GM12891 (cell line): ENCODE measurements around the gene AFMID.
A peak's percentile ranks its signal among the peaks of the same experiment; 100 is the strongest.

ENCODE experiments used
- PAX5 ChIP-seq: IDR thresholded peaks from 2 replicates; pipeline ENCODE4 v1.6.1; 2011; ENCODE audit warnings: low read length, moderate library complexity, mild to moderate bottlenecking; ENCODE audit not compliant: insufficient read depth, severe bottlenecking
- POLR2A ChIP-seq: IDR thresholded peaks from 2 replicates; pipeline ENCODE4 v1.6.1; 2011; ENCODE audit warnings: low read depth, low read length, control low read depth
- POLR2AphosphoS5 ChIP-seq: IDR thresholded peaks from 2 replicates; pipeline ENCODE4 v1.6.1; 2011; ENCODE audit warnings: low read depth, low read length, control low read depth
- SPI1 ChIP-seq: IDR thresholded peaks from 2 replicates; pipeline ENCODE4 v1.6.1; 2011; ENCODE audit warnings: low read depth, low read length, control low read depth
- TAF1 ChIP-seq: IDR thresholded peaks from 2 replicates; pipeline ENCODE4 v1.6.1; 2011; ENCODE audit warnings: low read depth, low read length, control low read depth

DNA sequence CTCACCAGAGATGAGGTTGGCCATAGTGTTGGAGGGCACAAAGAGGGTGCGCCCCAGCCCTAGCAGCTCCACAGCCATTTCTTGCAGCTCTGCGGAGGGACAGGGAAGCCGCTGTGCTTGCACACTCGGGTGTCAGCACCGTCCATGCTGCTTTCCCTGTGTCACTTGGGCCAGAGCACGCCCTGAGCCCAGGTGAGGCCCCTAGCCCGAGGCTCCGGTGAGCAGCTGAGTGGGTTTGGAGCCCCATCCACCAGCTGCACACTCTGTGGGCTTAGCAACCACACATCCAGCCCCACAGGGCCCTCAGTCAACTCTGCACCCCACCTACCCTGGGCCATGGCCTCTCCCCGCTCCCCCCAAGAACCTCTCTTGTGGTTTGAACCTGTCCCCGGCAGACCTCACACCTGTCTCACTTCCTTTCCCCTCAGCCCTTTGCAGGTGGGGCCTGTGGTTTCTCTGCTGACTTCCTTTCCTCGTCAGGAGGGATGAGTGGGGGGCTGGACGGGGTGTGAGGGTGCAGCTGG lies 65.0 kb downstream of the AFMID start:
- TF ChIP-seq POLR2AphosphoS5 (no peak), POLR2A (no peak), SPI1 (peak; percentile 83), PAX5 (no peak), TAF1 (no peak)
